ENCODE results near the gene LIPE.

Gene LIPE

GRCh38 chr19:42361545-42361910 lies 65.7 kb downstream of the LIPE start:
- Histone ChIP-seq H3K9ac (ENCODE audit: low read length) (no peak overlapping the region), H3K4me1 (ENCODE audit: insufficient read depth, low read length) (peaks cover 14% of the 10 kb centered on the region), H3K4me3 (ENCODE audit: low read depth in 1 of 2, low read length in 2 of 2) (no peak overlapping the region), H3K27ac (ENCODE audit: low read depth, low read length) (no peak overlapping the region), H3K36me3 (ENCODE audit: insufficient read depth, low read length) (peaks cover 30% of the 10 kb centered on the region), H3K9me3 (ENCODE audit: low read length) (no peaks in the 10 kb centered on the region), H3K27me3 (ENCODE audit: control insufficient read depth in 1 of 2, insufficient read depth in 2 of 2, low read length in 2 of 2) (no peaks in the 10 kb centered on the region)

GRCh38 chr19:42360787-42361544 lies 66.2 kb downstream of the LIPE start:
- Histone ChIP-seq H3K9ac (ENCODE audit: low read length) (no peak overlapping the region), H3K27ac (ENCODE audit: low read depth, low read length) (no peak overlapping the region), H3K36me3 (ENCODE audit: insufficient read depth, low read length) (peaks cover 35% of the 10 kb centered on the region), H3K9me3 (ENCODE audit: low read length) (no peaks in the 10 kb centered on the region), H3K27me3 (ENCODE audit: control insufficient read depth in 1 of 2, insufficient read depth in 2 of 2, low read length in 2 of 2) (no peaks in the 10 kb centered on the region), H3K4me3 (ENCODE audit: low read depth in 1 of 2, low read length in 2 of 2) (no peak overlapping the region), H3K4me1 (ENCODE audit: insufficient read depth, low read length) (peaks cover 8% of the 10 kb centered on the region)

- no peaks in the 10 kb centered on the region for H3K4me1 ChIP-seq (ENCODE audit: insufficient read depth, low read length)
- H3K9me3 ChIP-seq (ENCODE audit: low read length): no peaks in the 10 kb centered on the region
- H3K9ac ChIP-seq (ENCODE audit: low read length): no peak overlapping the region
- H3K4me3 ChIP-seq (ENCODE audit: low read depth in 1 of 2, low read length in 2 of 2): no peak overlapping the region
- no peak overlapping the region for H3K27ac ChIP-seq (ENCODE audit: low read depth, low read length)
- H3K36me3 ChIP-seq (ENCODE audit: insufficient read depth, low read length): peaks cover 47% of the 10 kb centered on the region
- no peaks in the 10 kb centered on the region for H3K27me3 ChIP-seq (ENCODE audit: control insufficient read depth in 1 of 2, insufficient read depth in 2 of 2, low read length in 2 of 2)
Measured at GRCh38 chr19:42357290-42357689, 69.9 kb downstream of the LIPE start.

- Histone ChIP-seq H3K27ac (ENCODE audit: low read depth, low read length) (no peak overlapping the region), H3K36me3 (ENCODE audit: insufficient read depth, low read length) (peaks cover 54% of the 10 kb centered on the region), H3K27me3 (ENCODE audit: control insufficient read depth in 1 of 2, insufficient read depth in 2 of 2, low read length in 2 of 2) (no peaks in the 10 kb centered on the region), H3K4me3 (ENCODE audit: low read depth in 1 of 2, low read length in 2 of 2) (no peak overlapping the region), H3K9me3 (ENCODE audit: low read length) (no peaks in the 10 kb centered on the region), H3K4me1 (ENCODE audit: insufficient read depth, low read length) (no peaks in the 10 kb centered on the region), H3K9ac (ENCODE audit: low read length) (no peak overlapping the region)
Measured at GRCh38 chr19:42356686-42357085, 70.5 kb downstream of the LIPE start.

- Histone ChIP-seq H3K27ac (ENCODE audit: low read depth, low read length) (no peak overlapping the region), H3K4me3 (ENCODE audit: low read depth in 1 of 2, low read length in 2 of 2) (no peak overlapping the region), H3K4me1 (ENCODE audit: insufficient read depth, low read length) (no peaks in the 10 kb centered on the region), H3K9ac (ENCODE audit: low read length) (no peak overlapping the region), H3K9me3 (ENCODE audit: low read length) (no peaks in the 10 kb centered on the region), H3K36me3 (ENCODE audit: insufficient read depth, low read length) (peaks cover 55% of the 10 kb centered on the region), H3K27me3 (ENCODE audit: control insufficient read depth in 1 of 2, insufficient read depth in 2 of 2, low read length in 2 of 2) (no peaks in the 10 kb centered on the region)
Measured at GRCh38 chr19:42355896-42356295, 71.3 kb downstream of the LIPE start.

GRCh38 chr19:42353341-42354015 lies 73.7 kb downstream of the LIPE start:
- Histone ChIP-seq H3K27me3 (ENCODE audit: control insufficient read depth in 1 of 2, insufficient read depth in 2 of 2, low read length in 2 of 2) (no peaks in the 10 kb centered on the region), H3K36me3 (ENCODE audit: insufficient read depth, low read length) (peaks cover 65% of the 10 kb centered on the region), H3K4me3 (ENCODE audit: low read depth in 1 of 2, low read length in 2 of 2) (no peak overlapping the region), H3K9ac (ENCODE audit: low read length) (no peak overlapping the region), H3K27ac (ENCODE audit: low read depth, low read length) (no peak overlapping the region), H3K9me3 (ENCODE audit: low read length) (no peaks in the 10 kb centered on the region), H3K4me1 (ENCODE audit: insufficient read depth, low read length) (no peaks in the 10 kb centered on the region)

GRCh38 chr19:42352301-42353259 lies 74.6 kb downstream of the LIPE start:
- H3K4me1 ChIP-seq (ENCODE audit: insufficient read depth, low read length): no peaks in the 10 kb centered on the region
- no peaks in the 10 kb centered on the region for H3K27me3 ChIP-seq (ENCODE audit: control insufficient read depth in 1 of 2, insufficient read depth in 2 of 2, low read length in 2 of 2)
- H3K9me3 ChIP-seq (ENCODE audit: low read length): no peaks in the 10 kb centered on the region
- H3K27ac ChIP-seq (ENCODE audit: low read depth, low read length): no peak overlapping the region
- no peak overlapping the region for H3K9ac ChIP-seq (ENCODE audit: low read length)
- peaks cover 63% of the 10 kb centered on the region for H3K36me3 ChIP-seq (ENCODE audit: insufficient read depth, low read length)
- no peak overlapping the region for H3K4me3 ChIP-seq (ENCODE audit: low read depth in 1 of 2, low read length in 2 of 2)
